Adipose tissue (tissue), 3 donors: ENCODE measurements around the gene PRDX3. TPM values are rescaled to one million over a fixed set of nuclear protein-coding genes. Genes with fewer than 3 reads are reported as not detected.
"Not testable (repeated sequence)": the region's sequence is repeated elsewhere in the genome, so short reads cannot be mapped to it uniquely, and the experiment has no call there.

ENCODE experiments used
- H3K27ac ChIP-seq: one replicate; pipeline ENCODE4 v1.5.1; 2013; ENCODE audit warnings: low read depth, low read length
- whole genome bisulfite sequencing, 3 donors: extraction: QIAGEN DNeasy Blood & Tissue Kit; methylation state at CpG; one replicate each; pipeline ENCODE4 v1.1.7; 2013; 5-methylcytosine and 5-hydroxymethylcytosine counted together
- polyA plus RNA-seq, 3 donors: library from polyadenylated mRNA; stranded (reverse); fragments of 200-250 nt; gene quantifications; one replicate each; pipeline ENCODE4 v1.2.3, GENCODE V29; 2013
- donor health status: healthy with polysubstance abuse.
- donor health status: Bipolar disorder and iron deficiency.
- donor health status: healthy.

Gene PRDX3
- polyA plus RNA-seq, 3 donors = 63.1 to 188 (median 183) TPM

- WGBS, 3 donors = 0% methylated on average over 49 to 61 of the region's 62 CpGs
- H3K27ac ChIP-seq = peak overlapping the region; percentile 6
These were observed 29.3 kb upstream of the PRDX3 start for GRCh38 chr10:119207713-119208552.

GRCh38 chr10:119207366-119207666 is 28.7 kb upstream of the PRDX3 start, which contains the start of gene GRK5:
GRK5 (plus strand) TSS chr10:119207571; CDS start chr10:119207918, 347 bp downstream.
- WGBS, 3 donors = 0 to 1% (median 0%) methylated on average over 24 to 33 of the region's 34 CpGs
- H3K27ac ChIP-seq = peak within 1 kb of the TSS; percentile 83

- H3K27ac ChIP-seq = peak overlapping the region; percentile 83
- WGBS, 3 donors = 0 to 1% (median 0%) methylated on average over 59 to 97 of the region's 97 CpGs
These were observed 28.2 kb upstream of the PRDX3 start for GRCh38 chr10:119206603-119207365.

GRCh38 chr10:119205894-119206602 is 27.4 kb upstream of the PRDX3 start:
- 25 to 32% (median 26%) methylated on average over 17 of the region's 17 CpGs for WGBS, 3 donors

GRCh38 chr10:119203006-119203405 is 24.4 kb upstream of the PRDX3 start:
- WGBS, 3 donors = 53 to 76% (median 65%) methylated on average over 4 of the region's 4 CpGs
- H3K27ac ChIP-seq = no peak overlapping the region

More at GRCh38 chr10:119205894-119206602, 27.4 kb upstream of the PRDX3 start:
- H3K27ac ChIP-seq = peak overlapping the region; percentile 83

GRCh38 chr10:119201233-119201632 is 22.6 kb upstream of the PRDX3 start:
- WGBS, 3 donors = 71 to 91% (median 77%) methylated on average over 1 of the region's 1 CpG
- H3K27ac ChIP-seq = no peak overlapping the region

- no peak overlapping the region for H3K27ac ChIP-seq
- WGBS, 3 donors = 41 to 47% (median 44%) methylated on average over 9 of the region's 9 CpGs
These were observed 20.8 kb upstream of the PRDX3 start for GRCh38 chr10:119199231-119199992.

GRCh38 chr10:119198438-119198837 is 19.8 kb upstream of the PRDX3 start:
- WGBS, 3 donors = 35 to 45% (median 38%) methylated on average over 7 of the region's 7 CpGs
- H3K27ac ChIP-seq = no peak overlapping the region

GRCh38 chr10:119197921-119198320 is 19.3 kb upstream of the PRDX3 start:
- 46 to 72% (median 53%) methylated on average over 4 of the region's 4 CpGs for WGBS, 3 donors
- H3K27ac ChIP-seq = no peak overlapping the region

GRCh38 chr10:119191881-119192280 is 13.3 kb upstream of the PRDX3 start:
- no peak overlapping the region for H3K27ac ChIP-seq
- 74 to 87% (median 85%) methylated on average over 3 to 4 of the region's 4 CpGs for WGBS, 3 donors

GRCh38 chr10:119190954-119191785 is 12.6 kb upstream of the PRDX3 start:
- H3K27ac ChIP-seq = no peak overlapping the region
- WGBS, 3 donors = 35 to 60% (median 44%) methylated on average over 5 of the region's 5 CpGs

GRCh38 chr10:119190353-119190752 is 11.7 kb upstream of the PRDX3 start:
- no peak overlapping the region for H3K27ac ChIP-seq
- WGBS, 3 donors = 74 to 93% (median 87%) methylated on average over 4 of the region's 4 CpGs

GRCh38 chr10:119189811-119190282 is 11.2 kb upstream of the PRDX3 start:
- WGBS, 3 donors = 22 to 54% (median 51%) methylated on average over 3 of the region's 3 CpGs
- no peak overlapping the region for H3K27ac ChIP-seq

GRCh38 chr10:119183664-119184412 is 5.2 kb upstream of the PRDX3 start:
- 70 to 91% (median 77%) methylated on average over 9 of the region's 9 CpGs for WGBS, 3 donors
- no peak overlapping the region for H3K27ac ChIP-seq

- not testable (repeated sequence) for H3K27ac ChIP-seq
- WGBS, 3 donors = 95 to 97% (median 97%) methylated on average over 7 of the region's 7 CpGs
These were observed 2.3 kb upstream of the PRDX3 start for GRCh38 chr10:119180850-119181400.

GRCh38 chr10:119177708-119178371 is 772 bp downstream of the PRDX3 start:
- 7 to 21% (median 12%) methylated on average over 21 of the region's 21 CpGs for WGBS, 3 donors
- H3K27ac ChIP-seq = no peak overlapping the region
